Fibroblast of pulmonary artery (primary cell): ENCODE measurements around the gene PDE9A.

Source experiments
- DNase-seq: peaks from one replicate; pipeline ENCODE4 v3.0.0-alpha.2; 2010; ENCODE audit warnings: low read depth
- H3K4me3 ChIP-seq: replicated peaks from 2 replicates; pipeline ENCODE4 v1.5.1; 2011; ENCODE audit warnings: low read depth, mild to moderate bottlenecking, control low read depth, low read length, moderate library complexity
- CTCF ChIP-seq: IDR thresholded peaks from 2 replicates; pipeline ENCODE4 v1.5.1; 2011; ENCODE audit warnings: mild to moderate bottlenecking, control low read depth, low read length, inconsistent platforms; ENCODE audit errors: missing control alignments

The PDE9A gene

GRCh38 chr21:42651515-42652401 lies 1.7 kb upstream of the PDE9A start:
- no peak for DNase-seq
- no peak overlapping the region for H3K4me3 ChIP-seq
- no peak for TF ChIP-seq CTCF

GRCh38 chr21:42652527-42653230 lies 742 bp upstream of the PDE9A start:
- TF ChIP-seq CTCF, result peak; percentile 25
- DNase-seq, result peak; percentile 30
- H3K4me3 ChIP-seq, result no peak overlapping the region

GRCh38 chr21:42654179-42654912 lies 925 bp downstream of the PDE9A start:
- no peak for TF ChIP-seq CTCF

GRCh38 chr21:42654913-42655795 lies 1.7 kb downstream of the PDE9A start:
- TF ChIP-seq CTCF, result no peak
- H3K4me3 ChIP-seq, result no peak overlapping the region
- DNase-seq, result no peak

More at GRCh38 chr21:42654179-42654912, 925 bp downstream of the PDE9A start:
- DNase-seq, result no peak
- H3K4me3 ChIP-seq, result no peak overlapping the region

GRCh38 chr21:42655796-42656770 lies 2.7 kb downstream of the PDE9A start:
- DNase-seq, result no peak
- no peak for TF ChIP-seq CTCF
- no peak overlapping the region for H3K4me3 ChIP-seq
